Liver (tissue), 9 donors: ENCODE data around the gene IFNLR1. TPM values are rescaled to one million over a fixed set of nuclear protein-coding genes. Genes with fewer than 3 reads are reported as not detected.
A peak's percentile ranks its signal among the peaks of the same experiment; 100 is the strongest.

Experiments
- DNase-seq: peaks from one replicate; pipeline ENCODE4 v3.0.0-alpha.2; 2017; ENCODE audit warnings: low spot score
- H3K27ac ChIP-seq, 2 donors: one replicate each; pipeline ENCODE4 v1.7.0; 2013; ENCODE audit warnings: inconsistent platforms in 2 of 2, low read length in 2 of 2, control low read depth in 1 of 2, low read depth in 1 of 2, mild to moderate bottlenecking in 1 of 2
- H3K27me3 ChIP-seq, 4 donors: one replicate each; pipeline versions ENCODE4 v1.6.1 to v1.7.0; 2013; ENCODE audit warnings: low read length in 3 of 4, inconsistent platforms in 1 of 4, mild to moderate bottlenecking in 1 of 4, moderate library complexity in 1 of 4; ENCODE audit not compliant: control insufficient read depth in 4 of 4, insufficient read depth in 4 of 4
- H3K36me3 ChIP-seq, 4 donors: one replicate each; pipeline versions ENCODE4 v1.6.1 to v1.7.0; 2013; ENCODE audit warnings: low read length in 3 of 4, mild to moderate bottlenecking in 3 of 4, low read depth in 1 of 4, moderate library complexity in 1 of 4; ENCODE audit not compliant: control insufficient read depth in 4 of 4, insufficient read depth in 3 of 4
- H3K4me1 ChIP-seq, 4 donors: one replicate each; pipeline versions ENCODE4 v1.6.1 to v1.7.0; 2013; ENCODE audit warnings: low read length in 3 of 4, mild to moderate bottlenecking in 3 of 4, moderate library complexity in 1 of 4; ENCODE audit not compliant: control insufficient read depth in 4 of 4, insufficient read depth in 4 of 4
- H3K4me3 ChIP-seq, 3 donors: one replicate each; pipeline versions ENCODE4 v1.6.1 to v1.7.0; 2013; ENCODE audit warnings: low read length in 3 of 3, control low read depth in 1 of 3, low read depth in 1 of 3, mild to moderate bottlenecking in 1 of 3
- H3K9ac ChIP-seq, 2 donors: one replicate each; pipeline ENCODE4 v1.7.0; 2013; ENCODE audit warnings: low read length in 2 of 2, mild to moderate bottlenecking in 2 of 2, moderate library complexity in 2 of 2, control low read depth in 1 of 2, low read depth in 1 of 2
- H3K9me3 ChIP-seq, 4 donors: one replicate each; pipeline versions ENCODE4 v1.6.1 to v1.7.0; 2013; ENCODE audit warnings: low read length in 3 of 4; ENCODE audit not compliant: control insufficient read depth in 4 of 4
- ATF3 ChIP-seq: IDR thresholded peaks from 2 replicates; pipeline ENCODE4 v1.6.1; 2016; ENCODE audit warnings: antibody characterized with exemption
- CTCF ChIP-seq: fragments of 150-350 bp; IDR thresholded peaks from 2 replicates; pipeline ENCODE4 v1.5.1; 2017; ENCODE audit warnings: improper control_type of control experiment, low read depth, low read length; ENCODE audit not compliant: missing input control
- EGR1 ChIP-seq, 2 donors: IDR thresholded peaks; 2 replicates each; pipeline ENCODE4 v1.6.1; 2016 to 2018; ENCODE audit warnings: antibody characterized with exemption in 2 of 2, low read depth in 2 of 2
- FOXA1 ChIP-seq: IDR thresholded peaks from 2 replicates; pipeline ENCODE4 v1.6.1; 2016; ENCODE audit warnings: antibody characterized with exemption
- FOXA2 ChIP-seq: IDR thresholded peaks from 2 replicates; pipeline ENCODE4 v1.6.1; 2016; ENCODE audit warnings: antibody characterized with exemption
- GABPA ChIP-seq, 2 donors: IDR thresholded peaks in 1 of 2; conservative IDR thresholded peaks in 1 of 2; 2 replicates each; pipeline ENCODE4 v1.6.1; 2016; ENCODE audit warnings: antibody characterized with exemption in 2 of 2, mild to moderate bottlenecking in 1 of 2, moderate library complexity in 1 of 2
- HNF4A ChIP-seq, 2 donors: conservative IDR thresholded peaks; 2 replicates each; pipeline ENCODE4 v1.6.1; 2016; ENCODE audit warnings: antibody characterized with exemption in 2 of 2, mild to moderate bottlenecking in 2 of 2
- HNF4G ChIP-seq: IDR thresholded peaks from 2 replicates; pipeline ENCODE4 v1.6.1; 2016; ENCODE audit warnings: antibody characterized with exemption
- JUND ChIP-seq, 2 donors: IDR thresholded peaks; 2 replicates each; pipeline ENCODE4 v1.6.1; 2016; ENCODE audit warnings: antibody characterized with exemption in 2 of 2
- MAX ChIP-seq: IDR thresholded peaks from 2 replicates; pipeline ENCODE4 v1.6.1; 2016; ENCODE audit warnings: antibody characterized with exemption
- NR2F2 ChIP-seq: IDR thresholded peaks from 2 replicates; pipeline ENCODE4 v1.6.1; 2016; ENCODE audit warnings: antibody characterized with exemption
- RAD21 ChIP-seq, 2 donors: IDR thresholded peaks; 2 replicates each; pipeline ENCODE4 v1.6.1; 2016; ENCODE audit warnings: antibody characterized with exemption in 2 of 2, mild to moderate bottlenecking in 2 of 2
- REST ChIP-seq: IDR thresholded peaks from 2 replicates; pipeline ENCODE4 v1.6.1; 2016; ENCODE audit warnings: antibody characterized with exemption, mild to moderate bottlenecking
- RXRA ChIP-seq, 2 donors: IDR thresholded peaks; 2 replicates each; pipeline ENCODE4 v1.6.1; 2017 to 2018; ENCODE audit warnings: antibody characterized with exemption in 2 of 2, mild to moderate bottlenecking in 1 of 2
- SP1 ChIP-seq: IDR thresholded peaks from 2 replicates; pipeline ENCODE4 v1.6.1; 2018; ENCODE audit warnings: antibody characterized with exemption, mild to moderate bottlenecking
- TAF1 ChIP-seq: conservative IDR thresholded peaks from 2 replicates; pipeline ENCODE4 v1.6.1; 2016; ENCODE audit warnings: antibody characterized with exemption, mild to moderate bottlenecking
- YY1 ChIP-seq: IDR thresholded peaks from 2 replicates; pipeline ENCODE4 v1.6.1; 2016; ENCODE audit warnings: antibody characterized with exemption, mild to moderate bottlenecking
- WGBS: extraction: QIAGEN DNeasy Blood & Tissue Kit; methylation state at CpG from one replicate; pipeline ENCODE4 v1.1.7; 2013; 5-methylcytosine and 5-hydroxymethylcytosine counted together
- polyA plus RNA-seq, 2 donors: library from polyadenylated mRNA; stranded (reverse) in 1 of 2; unstranded in 1 of 2; fragments of 200-250 nt in 1 of 2; fragments of >200 nt in 1 of 2; fragmentation: Nextera tagmentation in 1 of 2; extraction: Ambion mirVana in 1 of 2; gene quantifications; one replicate each; pipeline versions ENCODE4 v1.2.1 to v1.2.3, GENCODE V29; 2013 to 2015
- total RNA-seq, 2 donors: library from RNA; depleted of rRNA; stranded (reverse); fragments of >200 nt; gene quantifications; one replicate each; pipeline ENCODE4 v1.2.3, GENCODE V29; 2014
- donor health status: healthy.
- donor health status: healthy.
- donor health status: healthy.
- donor health status: healthy.
- donor health status: healthy.

The IFNLR1 gene
- total and polyA plus RNA-seq, 4 donors, result 2.2 to 6.4 (median 3.5) TPM

GRCh38 chr1:24126018-24126671 lies 60.9 kb downstream of the IFNLR1 start:
- WGBS, result 39% methylated on average over 6 of the region's 6 CpGs
- H3K27me3 ChIP-seq, result no peaks in the 10 kb centered on the region
- peak overlapping the region in 1 of 2 donors; percentile 5 for H3K27ac ChIP-seq
- no peak overlapping the region for H3K9ac ChIP-seq
- H3K9me3 ChIP-seq, result peaks cover 0 to 7% (median 0%) of the 10 kb centered on the region in 4 donors
- H3K4me3 ChIP-seq, result no peak overlapping the region
- peaks cover 5 to 26% (median 17%) of the 10 kb centered on the region in 4 donors for H3K4me1 ChIP-seq
- no peak for DNase-seq
- H3K36me3 ChIP-seq, result peaks cover 0 to 3% (median 0%) of the 10 kb centered on the region in 4 donors
- TF ChIP-seq MAX (peak; percentile 63), CTCF (no peak), HNF4A (conservative IDR thresholded peaks at IDR 0.05) (peak; percentile 72 to 77), EGR1 (IDR thresholded peaks at IDR 0.05; ENCODE audit: low read depth in 2 of 2) (peak in 1 of 2 donors; percentile 21), JUND (IDR thresholded peaks at IDR 0.05) (peak in 1 of 2 donors; percentile 31), RXRA (IDR thresholded peaks at IDR 0.05) (peak; percentile 64 to 80), TAF1 (no peak), SP1 (peak; percentile 64), YY1 (peak; percentile 22), FOXA2 (no peak)

GRCh38 chr1:24125456-24125855 lies 61.6 kb downstream of the IFNLR1 start:
- Histone ChIP-seq H3K27me3 (no peaks in the 10 kb centered on the region), H3K4me3 (no peak overlapping the region), H3K4me1 (peaks cover 5 to 32% (median 22%) of the 10 kb centered on the region in 4 donors), H3K9me3 (peaks cover 0 to 7% (median 0%) of the 10 kb centered on the region in 4 donors), H3K9ac (no peak overlapping the region), H3K27ac (no peak overlapping the region), H3K36me3 (peaks cover 0 to 3% (median 0%) of the 10 kb centered on the region in 4 donors)
- 85% methylated on average over 4 of the region's 4 CpGs for WGBS
- no peak for DNase-seq
- TF ChIP-seq ATF3, result no peak
- no peak for TF ChIP-seq GABPA (IDR thresholded peaks at IDR 0.05 in 1 of 2, conservative IDR thresholded peaks at IDR 0.05 in 1 of 2)
- no peak for TF ChIP-seq RXRA (IDR thresholded peaks at IDR 0.05)
- TF ChIP-seq TAF1, result no peak
- TF ChIP-seq SP1, result no peak
- no peak for TF ChIP-seq HNF4G
- TF ChIP-seq EGR1 (IDR thresholded peaks at IDR 0.05; ENCODE audit: low read depth in 2 of 2), result no peak

- H3K27ac ChIP-seq, result no peak overlapping the region
- peaks cover 0 to 3% (median 0%) of the 10 kb centered on the region in 4 donors for H3K36me3 ChIP-seq
- no peaks in the 10 kb centered on the region for H3K27me3 ChIP-seq
- no peak overlapping the region for H3K4me3 ChIP-seq
- peaks cover 5 to 37% (median 26%) of the 10 kb centered on the region in 4 donors for H3K4me1 ChIP-seq
- no peak overlapping the region for H3K9ac ChIP-seq
- TF ChIP-seq GABPA (IDR thresholded peaks at IDR 0.05 in 1 of 2, conservative IDR thresholded peaks at IDR 0.05 in 1 of 2), result no peak
- TF ChIP-seq JUND (IDR thresholded peaks at IDR 0.05), result no peak
- no peak for TF ChIP-seq HNF4G
- TF ChIP-seq YY1, result no peak
- TF ChIP-seq FOXA1, result no peak
- no peak for TF ChIP-seq RAD21 (IDR thresholded peaks at IDR 0.05)
- TF ChIP-seq SP1, result no peak
- TF ChIP-seq NR2F2, result no peak
- no peak for TF ChIP-seq RXRA (IDR thresholded peaks at IDR 0.05)
- TF ChIP-seq REST, result no peak
- DNase-seq, result no peak
- peaks cover 0 to 3% (median 0%) of the 10 kb centered on the region in 4 donors for H3K9me3 ChIP-seq
- 95% methylated on average over 2 of the region's 2 CpGs for WGBS
These were observed 62.1 kb downstream of the IFNLR1 start for GRCh38 chr1:24124980-24125379.
